ENCODE measurements around the gene NUDT1. TPM values are rescaled to one million over a fixed set of nuclear protein-coding genes. Genes with fewer than 3 reads are reported as not detected.

The NUDT1 gene
- total and polyA plus RNA-seq, 2 donors (not counting 1 experiment from before 2014, with no cell fraction given): 19.8 to 28.4 TPM

- peaks cover 11% of the 10 kb centered on the region for H3K36me3 ChIP-seq (ENCODE audit: control insufficient read depth, insufficient read depth, low read length)
- TF ChIP-seq CTCF (conservative IDR thresholded peaks at IDR 0.05 in 1 of 2, IDR thresholded peaks at IDR 0.05 in 1 of 2; ENCODE audit: low read depth in 1 of 2, low read length in 2 of 2) (no peak), EZH2 (IDR thresholded peaks at IDR 0.05; ENCODE audit: low read length, missing control alignments) (no peak)
- no peak overlapping the region for H3K9ac ChIP-seq (ENCODE audit: insufficient read depth, low read length)
- no peaks in the 10 kb centered on the region for H4K20me1 ChIP-seq (ENCODE audit: control insufficient read depth, extremely low read depth, insufficient read depth, low read length)
- no peaks in the 10 kb centered on the region for H3K4me1 ChIP-seq (ENCODE audit: control insufficient read depth, extremely low read depth, insufficient read depth, low read length)
- no peak overlapping the region for H3K27ac ChIP-seq (ENCODE audit: insufficient read depth, low read length)
- H3K79me2 ChIP-seq (ENCODE audit: control insufficient read depth, insufficient read depth, low read length): peaks cover 3% of the 10 kb centered on the region
- no peaks in the 10 kb centered on the region for H3K27me3 ChIP-seq (ENCODE audit: control insufficient read depth, insufficient read depth, low read length)
- DNase-seq (ENCODE audit: low read depth in 2 of 2): no peak
- H3K4me2 ChIP-seq (ENCODE audit: extremely low read depth, insufficient read depth, low read length): no peak overlapping the region
- H3K4me3 ChIP-seq (replicated peaks in 1 of 4; ENCODE audit: control extremely low read depth in 1 of 4, insufficient read depth in 1 of 4, low read depth in 3 of 4, low read length in 4 of 4): no peak overlapping the region
- no peak overlapping the region for H2AFZ ChIP-seq (ENCODE audit: low read length)
- H3K9me3 ChIP-seq (ENCODE audit: control insufficient read depth, insufficient read depth, low read depth, low read length): no peaks in the 10 kb centered on the region
Observed at GRCh38 chr7:2223321-2223720, 18.7 kb upstream of the NUDT1 start.

GRCh38 chr7:2224491-2224928 is 17.5 kb upstream of the NUDT1 start:
- Histone ChIP-seq H3K79me2 (ENCODE audit: control insufficient read depth, insufficient read depth, low read length) (peaks cover 3% of the 10 kb centered on the region), H3K27ac (ENCODE audit: insufficient read depth, low read length) (no peak overlapping the region), H2AFZ (ENCODE audit: low read length) (no peak overlapping the region), H4K20me1 (ENCODE audit: control insufficient read depth, extremely low read depth, insufficient read depth, low read length) (no peaks in the 10 kb centered on the region), H3K4me3 (replicated peaks in 1 of 4; ENCODE audit: control extremely low read depth in 1 of 4, insufficient read depth in 1 of 4, low read depth in 3 of 4, low read length in 4 of 4) (no peak overlapping the region), H3K4me2 (ENCODE audit: extremely low read depth, insufficient read depth, low read length) (no peak overlapping the region), H3K27me3 (ENCODE audit: control insufficient read depth, insufficient read depth, low read length) (no peaks in the 10 kb centered on the region), H3K4me1 (ENCODE audit: control insufficient read depth, extremely low read depth, insufficient read depth, low read length) (no peaks in the 10 kb centered on the region), H3K9me3 (ENCODE audit: control insufficient read depth, insufficient read depth, low read depth, low read length) (no peaks in the 10 kb centered on the region), H3K36me3 (ENCODE audit: control insufficient read depth, insufficient read depth, low read length) (peaks cover 14% of the 10 kb centered on the region), H3K9ac (ENCODE audit: insufficient read depth, low read length) (no peak overlapping the region)
- TF ChIP-seq EZH2 (IDR thresholded peaks at IDR 0.05; ENCODE audit: low read length, missing control alignments) (no peak), CTCF (conservative IDR thresholded peaks at IDR 0.05 in 1 of 2, IDR thresholded peaks at IDR 0.05 in 1 of 2; ENCODE audit: low read depth in 1 of 2, low read length in 2 of 2) (no peak)
- no peak for DNase-seq (ENCODE audit: low read depth in 2 of 2)

GRCh38 chr7:2224934-2225333 is 17.1 kb upstream of the NUDT1 start:
- Histone ChIP-seq H3K27me3 (ENCODE audit: control insufficient read depth, insufficient read depth, low read length) (no peaks in the 10 kb centered on the region), H4K20me1 (ENCODE audit: control insufficient read depth, extremely low read depth, insufficient read depth, low read length) (no peaks in the 10 kb centered on the region), H3K9ac (ENCODE audit: insufficient read depth, low read length) (no peak overlapping the region), H2AFZ (ENCODE audit: low read length) (no peak overlapping the region), H3K79me2 (ENCODE audit: control insufficient read depth, insufficient read depth, low read length) (peaks cover 4% of the 10 kb centered on the region), H3K4me3 (replicated peaks in 1 of 4; ENCODE audit: control extremely low read depth in 1 of 4, insufficient read depth in 1 of 4, low read depth in 3 of 4, low read length in 4 of 4) (no peak overlapping the region), H3K9me3 (ENCODE audit: control insufficient read depth, insufficient read depth, low read depth, low read length) (no peaks in the 10 kb centered on the region), H3K4me2 (ENCODE audit: extremely low read depth, insufficient read depth, low read length) (no peak overlapping the region), H3K4me1 (ENCODE audit: control insufficient read depth, extremely low read depth, insufficient read depth, low read length) (no peaks in the 10 kb centered on the region), H3K27ac (ENCODE audit: insufficient read depth, low read length) (no peak overlapping the region), H3K36me3 (ENCODE audit: control insufficient read depth, insufficient read depth, low read length) (peaks cover 17% of the 10 kb centered on the region)
- no peak for DNase-seq (ENCODE audit: low read depth in 2 of 2)
- no peak for TF ChIP-seq EZH2 (IDR thresholded peaks at IDR 0.05; ENCODE audit: low read length, missing control alignments)
- no peak for TF ChIP-seq CTCF (conservative IDR thresholded peaks at IDR 0.05 in 1 of 2, IDR thresholded peaks at IDR 0.05 in 1 of 2; ENCODE audit: low read depth in 1 of 2, low read length in 2 of 2)
